DND-41 (cell line): ENCODE measurements around the gene AHRR.

Experiments
- EZH2 ChIP-seq: IDR thresholded peaks from 3 replicates; pipeline ENCODE4 v1.6.1; 2012; ENCODE audit warnings: borderline replicate concordance, low read depth, mild to moderate bottlenecking, moderate library complexity, low read length, inconsistent platforms; ENCODE audit not compliant: severe bottlenecking
- TF ChIP-seq, protein P1 (sequence below): IDR thresholded peaks from 2 replicates; pipeline ENCODE4 v1.5.1; 2012; ENCODE audit warnings: borderline replicate concordance, low read length, moderate library complexity, mild to moderate bottlenecking; ENCODE audit not compliant: poor library complexity, severe bottlenecking; ENCODE audit errors: extremely low read depth

DNA sequence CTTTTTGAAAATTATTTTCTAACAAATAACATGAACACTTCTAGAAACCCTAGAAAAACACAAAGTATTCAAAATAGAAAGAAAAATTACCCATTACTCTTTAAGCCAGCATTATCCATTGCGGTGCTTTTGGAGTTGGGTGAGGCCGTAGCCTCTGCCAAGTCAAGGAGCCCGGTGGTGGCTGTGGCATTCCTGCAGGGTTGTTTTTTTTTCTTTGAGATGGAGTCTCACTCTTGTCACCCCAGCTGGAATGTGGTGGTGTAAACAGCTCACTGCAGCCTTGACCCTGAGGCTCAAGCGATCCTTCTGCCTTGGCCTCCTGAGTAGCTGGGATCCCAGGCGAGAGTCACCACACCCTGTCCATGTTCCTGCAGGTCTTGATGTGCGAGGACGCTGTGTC is 8.2 kb upstream of the AHRR start:
- TF ChIP-seq, protein P1, sequence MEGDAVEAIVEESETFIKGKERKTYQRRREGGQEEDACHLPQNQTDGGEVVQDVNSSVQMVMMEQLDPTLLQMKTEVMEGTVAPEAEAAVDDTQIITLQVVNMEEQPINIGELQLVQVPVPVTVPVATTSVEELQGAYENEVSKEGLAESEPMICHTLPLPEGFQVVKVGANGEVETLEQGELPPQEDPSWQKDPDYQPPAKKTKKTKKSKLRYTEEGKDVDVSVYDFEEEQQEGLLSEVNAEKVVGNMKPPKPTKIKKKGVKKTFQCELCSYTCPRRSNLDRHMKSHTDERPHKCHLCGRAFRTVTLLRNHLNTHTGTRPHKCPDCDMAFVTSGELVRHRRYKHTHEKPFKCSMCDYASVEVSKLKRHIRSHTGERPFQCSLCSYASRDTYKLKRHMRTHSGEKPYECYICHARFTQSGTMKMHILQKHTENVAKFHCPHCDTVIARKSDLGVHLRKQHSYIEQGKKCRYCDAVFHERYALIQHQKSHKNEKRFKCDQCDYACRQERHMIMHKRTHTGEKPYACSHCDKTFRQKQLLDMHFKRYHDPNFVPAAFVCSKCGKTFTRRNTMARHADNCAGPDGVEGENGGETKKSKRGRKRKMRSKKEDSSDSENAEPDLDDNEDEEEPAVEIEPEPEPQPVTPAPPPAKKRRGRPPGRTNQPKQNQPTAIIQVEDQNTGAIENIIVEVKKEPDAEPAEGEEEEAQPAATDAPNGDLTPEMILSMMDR: no peak
- TF ChIP-seq EZH2: no peak
